Upper lobe of left lung (tissue), 4 donors: ENCODE measurements around the gene SIRPB1.

Experiments
- EP300 ChIP-seq, 4 donors: sonication (generic); formaldehyde crosslinking; IDR thresholded peaks; one replicate each; pipeline ENCODE4 v1.5.1; 2017; ENCODE audit warnings: antibody characterized with exemption in 4 of 4, control low read depth in 2 of 4
- POLR2A ChIP-seq, 4 donors: fragments of 450-650 bp; IDR thresholded peaks; one replicate each; pipeline ENCODE4 v1.5.1; 2016 to 2017; ENCODE audit warnings: antibody characterized with exemption in 4 of 4, mild to moderate bottlenecking in 2 of 4
- POLR2AphosphoS5 ChIP-seq, 2 donors: sonication (generic); formaldehyde crosslinking; IDR thresholded peaks; one replicate each; pipeline ENCODE4 v1.5.1; 2017; ENCODE audit warnings: antibody characterized with exemption in 2 of 2
- TF ChIP-seq, protein P1 (sequence below), 6 experiments: fragments of 450-650 bp in 4 of 6; fragments of 200-600 bp in 2 of 6; sonication (generic) in 2 of 6; IDR thresholded peaks; one replicate each; pipeline ENCODE4 v1.5.1; 2016 to 2019; ENCODE audit warnings: antibody characterized with exemption in 6 of 6

DNA sequence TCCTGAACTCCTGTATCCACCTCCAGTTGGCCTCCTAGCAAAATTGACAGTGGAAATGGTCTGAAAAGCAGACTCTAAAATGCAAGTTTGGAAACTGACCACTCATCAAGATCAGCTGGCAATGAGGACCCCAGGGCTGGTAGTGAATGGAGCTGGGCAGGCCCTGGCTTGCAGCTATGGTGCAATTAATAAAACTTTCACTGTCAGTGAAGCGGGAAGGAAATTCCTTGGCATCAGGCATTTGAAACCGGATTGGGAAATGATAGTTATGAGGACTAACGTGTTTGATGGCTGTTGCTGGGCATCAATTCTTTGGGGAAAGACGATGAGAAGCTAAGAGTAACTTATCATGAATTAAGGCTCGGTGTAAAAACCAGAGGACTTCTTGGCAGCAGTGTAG lies 19.1 kb downstream of the SIRPB1 start:
- TF ChIP-seq, protein P1, sequence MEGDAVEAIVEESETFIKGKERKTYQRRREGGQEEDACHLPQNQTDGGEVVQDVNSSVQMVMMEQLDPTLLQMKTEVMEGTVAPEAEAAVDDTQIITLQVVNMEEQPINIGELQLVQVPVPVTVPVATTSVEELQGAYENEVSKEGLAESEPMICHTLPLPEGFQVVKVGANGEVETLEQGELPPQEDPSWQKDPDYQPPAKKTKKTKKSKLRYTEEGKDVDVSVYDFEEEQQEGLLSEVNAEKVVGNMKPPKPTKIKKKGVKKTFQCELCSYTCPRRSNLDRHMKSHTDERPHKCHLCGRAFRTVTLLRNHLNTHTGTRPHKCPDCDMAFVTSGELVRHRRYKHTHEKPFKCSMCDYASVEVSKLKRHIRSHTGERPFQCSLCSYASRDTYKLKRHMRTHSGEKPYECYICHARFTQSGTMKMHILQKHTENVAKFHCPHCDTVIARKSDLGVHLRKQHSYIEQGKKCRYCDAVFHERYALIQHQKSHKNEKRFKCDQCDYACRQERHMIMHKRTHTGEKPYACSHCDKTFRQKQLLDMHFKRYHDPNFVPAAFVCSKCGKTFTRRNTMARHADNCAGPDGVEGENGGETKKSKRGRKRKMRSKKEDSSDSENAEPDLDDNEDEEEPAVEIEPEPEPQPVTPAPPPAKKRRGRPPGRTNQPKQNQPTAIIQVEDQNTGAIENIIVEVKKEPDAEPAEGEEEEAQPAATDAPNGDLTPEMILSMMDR (IDR thresholded peaks at IDR 0.05), result no peak
- TF ChIP-seq POLR2A (IDR thresholded peaks at IDR 0.05), result no peak
- TF ChIP-seq POLR2AphosphoS5 (IDR thresholded peaks at IDR 0.05), result no peak
- no peak for TF ChIP-seq EP300 (IDR thresholded peaks at IDR 0.05)
